Measurements from ENCODE around the gene CFAP141.
A peak's percentile ranks its signal among the peaks of the same experiment; 100 is the strongest.
"Not testable (repeated sequence)": the region's sequence is repeated elsewhere in the genome, so short reads cannot be mapped to it uniquely, and the experiment has no call there.

Gene CFAP141

GRCh38 chr1:154212083-154212482 lies 6.0 kb upstream of the CFAP141 start:
- in situ Hi-C loops (cut with MboI; ENCODE audit: low pct_unique_long_range_greater_than_20kb, low sequenced_read_pairs, unreplicated experiment) = no loop called here
- no peak for TF ChIP-seq CTCF (IDR thresholded peaks at IDR 0.05; ENCODE audit: extremely low read depth, insufficient read depth, missing control alignments)
- DNase-seq (ENCODE audit: low spot score) = no peak

- TF ChIP-seq CTCF (IDR thresholded peaks at IDR 0.05; ENCODE audit: extremely low read depth, insufficient read depth, missing control alignments) = no peak
- in situ Hi-C loops (cut with MboI; ENCODE audit: low pct_unique_long_range_greater_than_20kb, low sequenced_read_pairs, unreplicated experiment) = no loop called here
- no peak for DNase-seq (ENCODE audit: low spot score)
Measured at GRCh38 chr1:154208677-154209388, 2.7 kb upstream of the CFAP141 start.

GRCh38 chr1:154207262-154207661 lies 1.1 kb upstream of the CFAP141 start:
- in situ Hi-C loops (cut with MboI; ENCODE audit: low pct_unique_long_range_greater_than_20kb, low sequenced_read_pairs, unreplicated experiment) = no loop called here
- DNase-seq (ENCODE audit: low spot score) = no peak
- TF ChIP-seq CTCF (IDR thresholded peaks at IDR 0.05; ENCODE audit: extremely low read depth, insufficient read depth, missing control alignments) = no peak

GRCh38 chr1:154205778-154206177 lies 355 bp downstream of the CFAP141 start:
- DNase-seq (ENCODE audit: low spot score); in situ Hi-C loops (cut with MboI; ENCODE audit: low pct_unique_long_range_greater_than_20kb, low sequenced_read_pairs, unreplicated experiment): not testable (repeated sequence)

GRCh38 chr1:154199563-154199879 lies 6.6 kb downstream of the CFAP141 start:
- no peak for TF ChIP-seq CTCF (IDR thresholded peaks at IDR 0.05; ENCODE audit: extremely low read depth, insufficient read depth, missing control alignments)
- in situ Hi-C loops (cut with MboI; ENCODE audit: low pct_unique_long_range_greater_than_20kb, low sequenced_read_pairs, unreplicated experiment) = no loop called here
- DNase-seq (ENCODE audit: low spot score) = no peak

- TF ChIP-seq CTCF (IDR thresholded peaks at IDR 0.05; ENCODE audit: extremely low read depth, insufficient read depth, missing control alignments) = peak; percentile 62
- DNase-seq (ENCODE audit: low spot score) = peak; percentile 53
- in situ Hi-C loops (cut with MboI; ENCODE audit: low pct_unique_long_range_greater_than_20kb, low sequenced_read_pairs, unreplicated experiment) = no loop called here
Measured at GRCh38 chr1:154198756-154199562, 7.2 kb downstream of the CFAP141 start.

- no peak for DNase-seq (ENCODE audit: low spot score)
- TF ChIP-seq CTCF (IDR thresholded peaks at IDR 0.05; ENCODE audit: extremely low read depth, insufficient read depth, missing control alignments) = no peak
- in situ Hi-C loops (cut with MboI; ENCODE audit: low pct_unique_long_range_greater_than_20kb, low sequenced_read_pairs, unreplicated experiment) = no loop called here
Measured at GRCh38 chr1:154193821-154194220, 12.3 kb downstream of the CFAP141 start.

Measured in GM13977 (cell line).